Effector memory CD8-positive, alpha-beta T cell (primary cell): ENCODE results near the gene APBB2.

Experiments
- ATAC-seq: fragments of 150-1000 bp; cut with Tn5 transposase; replicated peaks from 2 replicates; pipeline ENCODE4 v1.10.0; 2021; ENCODE audit warnings: mild to moderate bottlenecking, moderate library complexity
- DNase-seq, 3 experiments: peaks; one replicate each; pipeline ENCODE4 v3.0.0; 2021
- H3K27ac Mint-ChIP-seq, 2 donors: one replicate each; pipeline ENCODE4 v1.8.0; 2022; ENCODE audit warnings: mild to moderate bottlenecking in 2 of 2, mixed read lengths in 2 of 2, moderate library complexity in 2 of 2
- H3K27me3 Mint-ChIP-seq, 2 donors: one replicate each; pipeline ENCODE4 v1.8.0; 2022; ENCODE audit warnings: mixed read lengths in 2 of 2
- H3K36me3 Mint-ChIP-seq: one replicate; pipeline ENCODE4 v1.8.0; 2022; ENCODE audit warnings: mild to moderate bottlenecking, moderate library complexity, mixed read lengths; ENCODE audit not compliant: insufficient read depth
- H3K4me1 Mint-ChIP-seq, 2 donors: one replicate each; pipeline ENCODE4 v1.8.0; 2022; ENCODE audit warnings: low read depth in 2 of 2, mixed read lengths in 2 of 2
- H3K4me3 Mint-ChIP-seq, 2 donors: one replicate each; pipeline ENCODE4 v1.8.0; 2022; ENCODE audit warnings: mild to moderate bottlenecking in 2 of 2, mixed read lengths in 2 of 2, moderate library complexity in 2 of 2
- H3K9me3 Mint-ChIP-seq, 2 donors: one replicate each; pipeline ENCODE4 v1.8.0; 2022; ENCODE audit warnings: mixed read lengths in 2 of 2

The APBB2 gene

GRCh38 chr4:40846532-40846931 lies 367.8 kb downstream of the APBB2 start:
- Mint-ChIP-seq H3K27ac (no peak overlapping the region), H3K4me3 (no peak overlapping the region), H3K4me1 (no peaks in the 10 kb centered on the region), H3K9me3 (no peaks in the 10 kb centered on the region), H3K36me3 (no peaks in the 10 kb centered on the region), H3K27me3 (peaks cover 17 to 18% of the 10 kb centered on the region in 2 donors)
- no peak for ATAC-seq
- no peak for DNase-seq

- Mint-ChIP-seq H3K27ac (no peak overlapping the region), H3K9me3 (no peaks in the 10 kb centered on the region), H3K4me1 (no peaks in the 10 kb centered on the region), H3K27me3 (peaks cover 17 to 25% of the 10 kb centered on the region in 2 donors), H3K4me3 (no peak overlapping the region), H3K36me3 (no peaks in the 10 kb centered on the region)
- DNase-seq (no peak), ATAC-seq (no peak)
Measured at GRCh38 chr4:40845154-40845835, 369.0 kb downstream of the APBB2 start.

GRCh38 chr4:40844261-40844660 lies 370.1 kb downstream of the APBB2 start:
- Mint-ChIP-seq H3K9me3 (no peaks in the 10 kb centered on the region), H3K36me3 (no peaks in the 10 kb centered on the region), H3K4me1 (no peaks in the 10 kb centered on the region), H3K4me3 (no peak overlapping the region), H3K27me3 (peaks cover 17 to 25% of the 10 kb centered on the region in 2 donors), H3K27ac (no peak overlapping the region)
- DNase-seq: no peak
- ATAC-seq: no peak

- ATAC-seq: peak; percentile 41
- H3K27ac Mint-ChIP-seq: no peak overlapping the region
- H3K4me3 Mint-ChIP-seq: no peak overlapping the region
- H3K36me3 Mint-ChIP-seq: no peaks in the 10 kb centered on the region
- H3K27me3 Mint-ChIP-seq: peaks cover 12 to 21% of the 10 kb centered on the region in 2 donors
- no peaks in the 10 kb centered on the region for H3K9me3 Mint-ChIP-seq
- no peaks in the 10 kb centered on the region for H3K4me1 Mint-ChIP-seq
- DNase-seq: no peak
Measured at GRCh38 chr4:40843696-40844095, 370.6 kb downstream of the APBB2 start.

GRCh38 chr4:40842725-40843423 lies 371.5 kb downstream of the APBB2 start:
- Mint-ChIP-seq H3K9me3 (no peaks in the 10 kb centered on the region), H3K4me3 (no peak overlapping the region), H3K36me3 (no peaks in the 10 kb centered on the region), H3K27me3 (peaks cover 7 to 16% of the 10 kb centered on the region in 2 donors), H3K4me1 (no peaks in the 10 kb centered on the region), H3K27ac (no peak overlapping the region)
- ATAC-seq (no peak), DNase-seq (no peak)

GRCh38 chr4:40842318-40842717 lies 372.0 kb downstream of the APBB2 start:
- Mint-ChIP-seq H3K4me3 (no peak overlapping the region), H3K27ac (no peak overlapping the region), H3K4me1 (no peaks in the 10 kb centered on the region), H3K9me3 (no peaks in the 10 kb centered on the region), H3K27me3 (peaks cover 7 to 16% of the 10 kb centered on the region in 2 donors), H3K36me3 (no peaks in the 10 kb centered on the region)
- no peak for ATAC-seq
- no peak for DNase-seq

GRCh38 chr4:40840985-40841571 lies 373.3 kb downstream of the APBB2 start:
- H3K4me3 Mint-ChIP-seq: no peak overlapping the region
- ATAC-seq (peak; percentile 45), DNase-seq (peak; percentile 17 to 49 (median 21))
- H3K9me3 Mint-ChIP-seq: no peaks in the 10 kb centered on the region
- H3K4me1 Mint-ChIP-seq: no peaks in the 10 kb centered on the region
- no peaks in the 10 kb centered on the region for H3K36me3 Mint-ChIP-seq
- H3K27me3 Mint-ChIP-seq: peaks cover 7 to 16% of the 10 kb centered on the region in 2 donors
- H3K27ac Mint-ChIP-seq: no peak overlapping the region

- peaks cover 7 to 16% of the 10 kb centered on the region in 2 donors for H3K27me3 Mint-ChIP-seq
- no peaks in the 10 kb centered on the region for H3K9me3 Mint-ChIP-seq
- no peak overlapping the region for H3K4me3 Mint-ChIP-seq
- no peak overlapping the region for H3K27ac Mint-ChIP-seq
- ATAC-seq (no peak), DNase-seq (no peak)
- no peaks in the 10 kb centered on the region for H3K36me3 Mint-ChIP-seq
- no peaks in the 10 kb centered on the region for H3K4me1 Mint-ChIP-seq
Measured at GRCh38 chr4:40840255-40840984, 373.9 kb downstream of the APBB2 start.

GRCh38 chr4:40838742-40839141 lies 375.6 kb downstream of the APBB2 start:
- Mint-ChIP-seq H3K27me3 (peaks cover 15 to 16% of the 10 kb centered on the region in 2 donors), H3K27ac (no peak overlapping the region), H3K4me3 (no peak overlapping the region), H3K36me3 (no peaks in the 10 kb centered on the region), H3K4me1 (no peaks in the 10 kb centered on the region), H3K9me3 (no peaks in the 10 kb centered on the region)
- ATAC-seq (no peak), DNase-seq (no peak)

- Mint-ChIP-seq H3K27ac (no peak overlapping the region), H3K4me3 (no peak overlapping the region), H3K9me3 (no peaks in the 10 kb centered on the region), H3K36me3 (no peaks in the 10 kb centered on the region), H3K27me3 (peaks cover 15 to 29% of the 10 kb centered on the region in 2 donors), H3K4me1 (no peaks in the 10 kb centered on the region)
- DNase-seq (no peak), ATAC-seq (no peak)
Measured at GRCh38 chr4:40837094-40837870, 377.1 kb downstream of the APBB2 start.

GRCh38 chr4:40833212-40833611 lies 381.1 kb downstream of the APBB2 start:
- no peaks in the 10 kb centered on the region for H3K4me1 Mint-ChIP-seq
- DNase-seq (no peak), ATAC-seq (no peak)
- H3K9me3 Mint-ChIP-seq: no peaks in the 10 kb centered on the region
- peaks cover 21 to 45% of the 10 kb centered on the region in 2 donors for H3K27me3 Mint-ChIP-seq
- no peak overlapping the region for H3K27ac Mint-ChIP-seq
- no peaks in the 10 kb centered on the region for H3K36me3 Mint-ChIP-seq
- no peak overlapping the region for H3K4me3 Mint-ChIP-seq

- no peak for DNase-seq
- Mint-ChIP-seq H3K27ac (no peak overlapping the region), H3K4me1 (no peaks in the 10 kb centered on the region), H3K9me3 (no peaks in the 10 kb centered on the region), H3K36me3 (no peaks in the 10 kb centered on the region), H3K27me3 (peaks cover 21 to 54% of the 10 kb centered on the region in 2 donors), H3K4me3 (no peak overlapping the region)
- no peak for ATAC-seq
Measured at GRCh38 chr4:40832175-40832574, 382.2 kb downstream of the APBB2 start.
